Measurements from ENCODE around the gene CDH2.

The CDH2 gene

DNA sequence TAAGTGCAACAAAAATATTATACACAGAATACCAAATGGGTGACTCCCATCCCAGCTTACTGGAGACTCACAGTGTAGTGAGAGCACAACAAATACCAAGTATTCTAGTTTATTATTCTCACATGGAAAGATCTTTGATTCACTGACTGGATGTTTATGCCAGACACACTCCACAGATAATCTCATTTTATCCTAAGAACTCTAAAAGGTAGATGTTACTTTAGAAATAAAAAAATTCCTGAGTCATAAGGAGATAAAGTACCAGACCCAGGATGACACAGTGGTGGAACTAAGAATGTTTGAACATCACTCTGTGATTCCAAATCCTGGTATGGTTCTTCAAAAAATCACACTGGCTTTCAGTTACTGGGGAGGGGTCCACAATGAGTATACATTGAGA is 136.2 kb downstream of the CDH2 start:
- no peak overlapping the region for H3K4me3 ChIP-seq (ENCODE audit: low read depth, low read length)
- TF ChIP-seq, protein P1, sequence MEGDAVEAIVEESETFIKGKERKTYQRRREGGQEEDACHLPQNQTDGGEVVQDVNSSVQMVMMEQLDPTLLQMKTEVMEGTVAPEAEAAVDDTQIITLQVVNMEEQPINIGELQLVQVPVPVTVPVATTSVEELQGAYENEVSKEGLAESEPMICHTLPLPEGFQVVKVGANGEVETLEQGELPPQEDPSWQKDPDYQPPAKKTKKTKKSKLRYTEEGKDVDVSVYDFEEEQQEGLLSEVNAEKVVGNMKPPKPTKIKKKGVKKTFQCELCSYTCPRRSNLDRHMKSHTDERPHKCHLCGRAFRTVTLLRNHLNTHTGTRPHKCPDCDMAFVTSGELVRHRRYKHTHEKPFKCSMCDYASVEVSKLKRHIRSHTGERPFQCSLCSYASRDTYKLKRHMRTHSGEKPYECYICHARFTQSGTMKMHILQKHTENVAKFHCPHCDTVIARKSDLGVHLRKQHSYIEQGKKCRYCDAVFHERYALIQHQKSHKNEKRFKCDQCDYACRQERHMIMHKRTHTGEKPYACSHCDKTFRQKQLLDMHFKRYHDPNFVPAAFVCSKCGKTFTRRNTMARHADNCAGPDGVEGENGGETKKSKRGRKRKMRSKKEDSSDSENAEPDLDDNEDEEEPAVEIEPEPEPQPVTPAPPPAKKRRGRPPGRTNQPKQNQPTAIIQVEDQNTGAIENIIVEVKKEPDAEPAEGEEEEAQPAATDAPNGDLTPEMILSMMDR (IDR thresholded peaks at IDR 0.05; ENCODE audit: low read depth, low read length, missing control alignments) = no peak
- DNase-seq (ENCODE audit: low read depth) = no peak
- in situ Hi-C loops (cut with HindIII; ENCODE audit: low sequenced_read_pairs) = no loop called here

DNA sequence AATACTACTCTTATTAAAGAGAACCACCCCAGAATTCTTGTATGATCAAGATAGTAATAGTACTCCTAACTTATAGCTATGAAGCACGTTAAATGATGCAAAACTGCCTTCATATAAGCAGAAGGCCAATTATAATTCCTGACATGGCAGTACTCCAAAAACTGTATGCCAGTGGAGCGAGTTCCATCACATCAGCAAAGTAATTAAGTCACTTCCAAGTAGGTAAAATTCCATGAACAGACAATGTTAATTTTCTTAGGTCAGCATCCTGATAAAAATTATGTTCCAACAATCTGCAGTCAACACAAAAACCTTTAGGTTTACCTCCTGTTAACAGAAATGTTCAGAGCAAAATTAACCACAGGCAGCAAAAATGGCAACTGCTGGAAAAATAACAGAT is 136.7 kb downstream of the CDH2 start:
- in situ Hi-C loops (cut with HindIII; ENCODE audit: low sequenced_read_pairs) = no loop called here
- H3K4me3 ChIP-seq (ENCODE audit: low read depth, low read length) = no peak overlapping the region
- no peak for DNase-seq (ENCODE audit: low read depth)
- TF ChIP-seq, protein P1 (IDR thresholded peaks at IDR 0.05; ENCODE audit: low read depth, low read length, missing control alignments) = no peak

DNA sequence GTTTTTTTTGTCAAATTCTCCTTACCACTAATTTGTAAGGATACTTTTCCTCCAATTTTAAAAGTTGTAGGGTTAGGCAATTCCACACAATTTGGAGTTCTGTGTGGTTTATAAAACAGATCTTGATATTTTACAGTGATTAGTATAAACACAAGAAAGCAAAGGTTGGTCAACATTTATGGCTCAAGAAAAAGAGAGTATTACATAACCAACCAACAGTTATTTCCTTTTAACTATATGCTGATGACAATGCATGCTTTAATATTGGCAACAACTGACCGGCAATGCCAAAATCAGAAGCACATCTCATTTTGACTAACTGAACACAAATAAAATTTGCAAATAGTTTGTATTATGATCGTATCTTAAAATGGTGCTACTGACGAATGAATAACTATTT is 137.2 kb downstream of the CDH2 start:
- H3K4me3 ChIP-seq (ENCODE audit: low read depth, low read length) = no peak overlapping the region
- TF ChIP-seq, protein P1 (IDR thresholded peaks at IDR 0.05; ENCODE audit: low read depth, low read length, missing control alignments) = no peak
- DNase-seq (ENCODE audit: low read depth) = no peak
- in situ Hi-C loops (cut with HindIII; ENCODE audit: low sequenced_read_pairs) = no loop called here

DNA sequence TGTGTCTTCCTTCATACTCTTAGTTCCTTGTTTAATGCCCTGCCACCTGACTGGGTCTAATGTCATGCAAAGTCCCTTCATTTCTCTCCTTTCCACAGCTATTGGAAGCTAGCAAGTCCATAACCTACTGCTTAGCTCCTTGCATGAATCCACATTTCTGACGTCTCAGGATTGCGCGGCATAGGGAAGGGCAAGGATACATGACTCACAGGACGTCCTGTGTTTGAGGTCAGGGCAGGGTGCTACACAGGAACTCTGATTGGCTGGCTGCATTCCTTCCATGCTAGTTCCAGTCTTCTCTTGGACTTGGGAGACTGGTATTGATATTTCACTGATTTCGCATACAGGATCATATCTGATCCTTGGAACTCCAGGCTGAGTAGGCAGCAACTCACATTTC is 137.9 kb downstream of the CDH2 start:
- no peak overlapping the region for H3K4me3 ChIP-seq (ENCODE audit: low read depth, low read length)
- no peak for DNase-seq (ENCODE audit: low read depth)
- TF ChIP-seq, protein P1 (IDR thresholded peaks at IDR 0.05; ENCODE audit: low read depth, low read length, missing control alignments) = no peak
- in situ Hi-C loops (cut with HindIII; ENCODE audit: low sequenced_read_pairs) = no loop called here

DNA sequence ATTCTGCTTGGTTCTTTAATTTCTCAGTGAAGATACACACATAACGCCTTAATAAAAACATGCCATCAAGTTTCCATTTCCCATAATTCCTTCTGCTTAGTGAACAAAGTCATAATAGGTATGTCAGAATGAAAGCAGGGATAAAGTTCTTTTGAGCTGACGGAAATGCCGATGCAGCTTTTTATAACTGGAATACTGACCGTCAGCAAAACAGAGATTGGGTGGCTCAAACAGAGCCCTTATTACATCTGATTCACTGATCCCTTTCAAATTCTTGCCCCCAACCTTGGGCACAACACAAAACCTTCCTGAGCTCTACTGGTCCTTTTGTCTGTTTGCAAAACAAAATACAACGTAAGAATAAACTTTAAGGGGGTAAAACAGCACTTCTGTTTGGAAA is 140.4 kb downstream of the CDH2 start:
- DNase-seq (ENCODE audit: low read depth) = no peak
- in situ Hi-C loops (cut with HindIII; ENCODE audit: low sequenced_read_pairs) = no loop called here
- TF ChIP-seq, protein P1 (IDR thresholded peaks at IDR 0.05; ENCODE audit: low read depth, low read length, missing control alignments) = no peak
- H3K4me3 ChIP-seq (ENCODE audit: low read depth, low read length) = no peak overlapping the region

DNA sequence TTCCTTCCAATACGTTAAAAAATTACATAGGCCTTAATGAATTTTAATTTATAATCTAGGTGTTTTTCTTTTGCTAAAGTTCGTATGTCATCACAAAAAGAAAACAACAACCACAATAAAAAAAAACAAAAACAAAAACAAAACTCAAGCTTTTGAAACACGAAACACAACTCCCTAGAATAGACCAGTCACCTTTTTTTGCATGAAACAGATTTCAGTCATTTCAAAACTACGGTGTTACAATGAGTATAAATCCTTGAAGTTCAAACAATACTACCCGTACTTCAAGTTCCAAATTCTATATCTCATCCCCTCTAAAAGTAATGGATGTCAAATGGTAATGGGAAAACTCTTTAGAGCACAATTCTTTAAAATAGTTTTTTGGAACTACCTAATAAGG is 142.4 kb downstream of the CDH2 start:
- in situ Hi-C loops (cut with HindIII; ENCODE audit: low sequenced_read_pairs) = no loop called here
- DNase-seq (ENCODE audit: low read depth) = no peak
- TF ChIP-seq, protein P1 (IDR thresholded peaks at IDR 0.05; ENCODE audit: low read depth, low read length, missing control alignments) = no peak
- no peak overlapping the region for H3K4me3 ChIP-seq (ENCODE audit: low read depth, low read length)

DNA sequence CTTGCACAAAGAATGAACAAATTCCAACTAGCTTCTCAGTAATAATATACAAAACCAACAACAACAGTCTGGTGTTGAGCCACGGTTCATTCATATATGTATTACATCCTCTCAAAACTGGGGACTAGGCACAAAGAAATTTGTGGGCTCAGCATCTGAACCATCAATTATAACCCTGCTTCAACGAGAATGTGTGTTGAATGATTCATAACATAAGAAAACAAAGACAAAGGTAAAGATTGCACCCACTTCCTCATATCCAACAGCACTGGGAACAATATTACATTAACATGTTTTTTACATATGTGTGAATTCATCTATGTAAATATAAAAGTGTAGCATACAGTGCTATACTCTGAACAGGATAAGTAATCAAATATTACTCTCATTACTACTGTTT is 144.8 kb downstream of the CDH2 start:
- in situ Hi-C loops (cut with HindIII; ENCODE audit: low sequenced_read_pairs) = no loop called here
- DNase-seq (ENCODE audit: low read depth) = no peak
- TF ChIP-seq, protein P1 (IDR thresholded peaks at IDR 0.05; ENCODE audit: low read depth, low read length, missing control alignments) = no peak
- H3K4me3 ChIP-seq (ENCODE audit: low read depth, low read length) = no peak overlapping the region

Measured in astrocyte of the cerebellum (primary cell).